ENCODE data around the gene CSF1. TPM values are rescaled to one million over a fixed set of nuclear protein-coding genes. Genes with fewer than 3 reads are reported as not detected.
A peak's percentile ranks its signal among the peaks of the same experiment; 100 is the strongest.

The CSF1 gene
- total RNA-seq, 1 donor from 2014 or later = 16.5 TPM

DNA sequence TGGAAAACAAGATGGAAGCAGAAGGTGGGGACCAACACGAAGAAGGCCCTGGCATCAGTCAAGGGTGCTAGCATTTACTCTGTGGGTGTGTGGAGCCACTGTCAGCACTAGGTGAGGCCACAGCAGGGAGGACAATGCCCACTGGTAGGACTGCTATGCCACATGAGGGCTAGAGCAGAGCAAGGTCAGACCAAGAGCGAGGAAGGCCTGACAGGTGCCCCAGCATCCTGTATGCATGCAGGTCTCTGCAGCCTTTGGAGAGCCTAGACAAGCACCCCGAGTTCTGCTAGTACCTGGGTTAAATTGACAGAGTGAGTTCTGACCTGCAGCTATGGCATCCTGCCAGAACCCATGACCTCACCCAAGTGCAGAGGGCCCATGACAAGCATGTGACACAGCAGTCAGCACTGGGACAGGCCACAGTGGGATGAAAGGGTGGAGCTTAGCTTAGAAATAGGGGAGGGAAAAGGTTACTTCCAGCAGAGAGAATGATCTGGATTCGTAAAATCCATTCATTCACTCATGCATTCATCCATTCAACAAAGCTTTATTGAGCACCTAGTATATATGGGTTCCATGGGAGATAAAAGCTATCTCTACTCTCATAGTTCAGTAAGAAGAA, 9.0 kb upstream of the CSF1 start:
- no peak for DNase-seq

DNA sequence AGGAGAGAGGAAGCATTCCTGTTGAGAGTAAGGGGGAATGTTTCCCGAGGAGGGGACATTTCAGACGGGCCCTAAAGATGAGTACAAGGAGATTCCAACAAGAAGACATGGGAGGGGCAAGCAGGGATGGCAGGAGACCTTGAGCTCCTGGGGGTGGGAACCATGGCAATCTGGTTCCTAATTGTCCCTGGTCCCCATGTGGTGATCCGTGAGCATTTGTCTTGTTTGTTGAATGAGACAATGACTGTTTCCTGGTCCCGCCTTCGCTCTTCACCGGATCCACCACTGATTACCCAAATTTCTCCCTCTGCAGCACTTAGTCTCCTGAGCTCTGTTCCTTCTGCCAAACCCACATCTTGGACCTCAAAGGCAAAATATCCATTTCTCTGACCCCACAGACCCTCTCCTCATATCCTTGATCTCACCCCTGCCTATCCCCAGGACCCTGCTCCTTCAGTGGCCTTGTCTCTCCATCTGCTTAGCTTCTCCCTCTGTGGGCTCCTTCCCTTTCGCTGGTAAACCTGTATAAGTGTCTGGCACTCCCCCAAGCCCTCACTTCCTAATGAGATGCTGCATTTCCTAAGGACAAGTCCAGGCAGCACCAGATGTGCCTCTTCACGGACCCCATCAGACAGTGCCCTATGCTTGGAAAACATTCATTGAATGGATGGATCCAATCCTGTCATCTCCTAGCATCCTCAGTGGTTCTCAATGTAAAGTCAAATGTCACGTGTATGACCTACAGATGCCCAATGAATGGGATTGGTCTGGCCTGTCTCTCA, 8.3 kb upstream of the CSF1 start:
- DNase-seq = no peak

DNA sequence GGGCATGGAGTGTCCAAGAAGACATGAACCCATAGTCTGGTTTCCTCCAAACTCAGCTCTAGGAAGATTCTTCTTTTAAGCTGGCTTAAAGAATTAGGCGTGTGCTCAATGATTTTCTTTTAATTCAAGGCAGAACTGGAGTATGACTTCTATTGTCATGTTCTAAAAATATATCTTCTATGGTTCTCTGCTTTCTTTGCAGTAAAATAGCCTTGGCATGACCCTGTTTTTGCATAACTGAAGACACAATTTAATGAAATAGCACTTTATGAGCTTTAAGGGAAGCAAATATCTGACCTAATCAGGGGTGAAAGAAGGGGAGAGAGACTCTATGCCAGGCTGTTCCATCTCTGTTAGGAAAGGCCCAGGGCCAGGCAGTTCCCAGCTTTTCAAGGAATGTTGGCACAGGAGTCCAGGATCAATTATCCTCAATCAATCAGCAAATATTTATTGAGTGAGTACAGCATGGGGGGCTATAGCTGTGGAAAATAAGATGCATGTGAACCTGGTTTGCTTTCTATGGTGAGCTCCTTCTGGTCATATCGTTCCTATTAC, 7.2 kb upstream of the CSF1 start:
- DNase-seq = no peak

DNA sequence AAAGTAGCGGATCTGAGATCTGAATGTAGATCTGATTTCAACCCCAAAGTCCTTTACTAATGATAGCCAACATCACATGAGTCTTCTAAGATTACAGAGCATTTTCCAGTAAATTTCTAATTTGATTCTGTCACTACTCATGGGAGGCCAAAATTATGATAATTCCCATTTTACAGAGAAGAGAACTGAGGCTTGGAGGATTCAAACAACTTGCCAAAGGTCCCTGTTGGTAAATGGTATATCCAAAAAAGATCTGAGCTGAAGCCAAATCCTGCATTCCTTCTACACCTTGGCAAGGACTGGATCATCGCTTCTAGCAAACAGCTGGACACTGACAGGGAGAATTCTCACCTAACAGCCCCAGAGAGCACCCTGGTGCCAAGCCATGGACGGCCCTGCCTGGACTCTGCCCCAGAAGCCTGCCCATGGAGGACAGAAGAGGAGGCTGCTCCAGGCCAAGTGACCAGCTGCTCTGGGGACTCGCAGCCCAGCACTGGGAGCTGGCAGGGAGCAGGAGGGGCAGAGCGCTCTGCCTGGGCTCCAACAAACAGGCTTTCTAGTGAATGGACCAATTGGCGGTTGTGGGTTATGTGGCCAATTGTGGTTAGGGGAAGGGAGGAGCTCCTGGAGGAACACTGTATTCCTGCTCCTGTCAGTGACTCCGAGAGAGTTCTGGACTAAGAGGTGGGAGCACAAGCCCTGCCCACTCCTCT, 6.4 kb upstream of the CSF1 start:
- no peak for DNase-seq

DNA sequence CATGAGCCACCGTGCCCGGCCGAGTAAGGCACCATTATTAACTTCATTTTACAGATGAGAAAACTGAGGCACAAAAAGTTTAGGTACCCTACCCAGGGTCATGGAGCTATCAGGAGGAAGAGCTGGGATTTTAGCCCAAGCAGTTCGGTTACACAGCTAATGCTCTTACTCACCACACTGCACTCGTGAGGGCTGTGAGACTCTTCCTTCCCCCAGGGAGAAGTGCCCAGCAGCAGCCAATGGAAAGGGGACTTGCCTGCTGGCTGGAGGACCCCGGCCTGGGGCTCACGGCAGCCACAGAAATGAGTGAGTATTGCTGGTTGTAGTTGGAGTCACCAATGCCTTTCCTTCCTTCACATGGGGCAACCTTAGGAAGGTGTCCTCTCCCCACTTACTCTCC, 5.2 kb upstream of the CSF1 start:
- DNase-seq = no peak

DNA sequence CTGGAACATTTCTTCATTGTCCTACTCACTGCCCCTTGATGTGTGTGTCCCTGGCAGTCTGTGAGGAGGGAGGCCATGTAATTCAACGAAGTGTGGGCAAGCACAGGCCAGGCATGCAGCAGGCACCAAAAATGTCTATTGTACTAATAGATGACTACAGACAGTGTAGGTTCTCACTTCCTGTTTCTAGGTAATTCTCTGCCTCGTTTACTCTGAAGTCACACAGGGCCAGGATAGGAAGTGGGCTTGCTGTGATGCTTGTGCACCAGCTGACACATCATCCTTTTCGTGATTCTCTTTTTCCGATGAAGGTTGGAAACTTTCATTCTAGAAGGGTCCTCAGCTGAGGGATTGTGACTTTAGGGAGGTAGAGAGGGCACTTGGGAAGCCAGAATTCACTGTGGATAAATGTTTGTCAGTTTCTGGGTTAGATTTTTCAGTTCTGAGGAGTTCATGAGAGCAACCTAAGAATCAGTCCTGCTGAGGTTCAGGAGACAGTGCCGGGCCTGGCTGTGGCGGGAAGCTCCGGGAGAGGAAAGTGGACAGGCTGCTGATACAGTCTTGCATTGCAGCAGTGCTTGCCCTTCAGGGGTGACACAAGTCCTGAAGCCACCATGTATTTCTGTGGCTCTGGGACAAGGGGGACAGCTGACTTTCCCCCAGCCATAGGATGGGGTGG, 4.3 kb upstream of the CSF1 start:
- no peak for DNase-seq

DNA sequence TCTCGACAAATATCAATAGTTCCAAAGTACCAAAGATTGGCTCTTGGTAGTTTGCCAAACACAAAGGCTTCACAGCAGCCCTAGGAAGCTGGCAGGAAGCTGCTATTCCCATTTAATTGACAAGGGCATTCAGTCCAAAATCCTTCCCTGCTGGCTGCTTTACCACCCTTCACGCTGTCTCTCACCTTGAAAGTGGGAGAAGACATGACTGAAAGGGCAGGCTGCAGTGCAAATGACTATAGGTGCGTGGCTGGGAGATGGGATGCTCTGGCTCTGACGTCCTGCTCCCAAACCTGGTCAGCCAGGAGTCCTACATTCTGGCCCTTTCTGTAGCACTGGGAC, 3.8 kb upstream of the CSF1 start:
- DNase-seq = no peak

DNA sequence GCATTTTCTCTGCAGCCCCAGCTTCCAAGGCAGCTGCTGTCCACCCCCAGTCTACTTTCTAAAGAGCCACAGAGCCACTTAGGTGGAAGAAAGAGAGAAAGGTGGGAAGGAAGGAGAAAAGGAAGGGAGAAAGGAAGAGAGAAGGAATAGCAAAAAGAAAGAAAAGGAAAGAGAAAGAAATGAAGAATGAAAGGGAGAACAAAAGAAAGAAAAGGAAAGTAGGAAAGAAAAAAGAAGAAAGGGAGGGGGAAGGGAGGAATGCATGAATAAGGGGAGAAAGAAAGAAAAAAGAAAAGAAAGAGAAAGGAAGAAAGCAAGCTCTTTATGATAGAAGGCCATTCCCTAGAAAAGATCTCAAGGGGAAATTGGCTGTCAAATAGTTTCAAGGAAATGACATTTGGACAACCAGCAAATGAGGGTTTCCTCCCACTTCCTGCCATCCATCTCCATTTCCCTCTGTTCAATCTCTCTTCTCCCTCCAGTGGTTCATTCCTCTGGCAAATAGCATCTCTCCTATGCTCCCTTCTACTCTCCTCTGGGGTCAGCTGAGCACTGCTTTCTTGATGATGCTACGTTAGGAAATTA, 3.4 kb upstream of the CSF1 start:
- DNase-seq = no peak

DNA sequence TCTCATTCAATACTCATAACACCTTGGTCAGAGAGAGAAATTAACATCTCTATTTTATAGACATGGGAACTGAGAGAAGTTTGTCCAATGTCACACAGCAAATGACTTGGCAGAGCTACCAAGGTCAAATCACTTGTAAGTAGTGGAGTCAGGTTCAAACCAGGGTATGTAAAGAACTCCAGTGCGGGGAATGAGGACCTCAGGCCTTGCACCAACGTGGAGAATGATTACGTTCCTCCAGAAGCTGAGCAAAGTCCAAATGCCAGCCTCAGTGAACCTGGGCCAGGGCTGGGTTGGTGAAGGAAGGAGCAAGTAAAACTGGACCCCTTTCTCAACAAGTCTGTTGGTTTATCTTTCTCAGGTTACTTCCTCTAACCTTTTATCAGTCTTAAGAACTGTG, 1.8 kb upstream of the CSF1 start:
- no peak for DNase-seq

DNA sequence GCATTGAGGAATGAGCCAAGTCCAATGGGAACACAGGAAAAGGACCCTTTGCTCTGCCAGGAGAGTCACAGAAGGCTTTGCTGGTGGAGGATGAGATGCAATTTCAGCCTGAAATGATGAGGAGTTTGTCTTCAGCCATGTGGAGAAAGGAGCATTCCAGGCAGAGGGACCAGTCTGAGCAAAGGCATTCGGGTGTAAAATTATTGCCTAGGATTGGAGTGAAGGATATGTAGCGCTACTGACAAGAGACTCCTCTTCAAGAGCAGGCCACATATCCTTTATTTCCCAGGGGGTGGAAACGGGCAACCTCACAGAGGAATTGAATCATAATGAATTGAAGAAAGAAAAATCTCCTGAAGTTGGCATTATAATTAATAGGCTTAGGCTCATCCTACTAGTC, 1.1 kb upstream of the CSF1 start:
- DNase-seq = no peak

DNA sequence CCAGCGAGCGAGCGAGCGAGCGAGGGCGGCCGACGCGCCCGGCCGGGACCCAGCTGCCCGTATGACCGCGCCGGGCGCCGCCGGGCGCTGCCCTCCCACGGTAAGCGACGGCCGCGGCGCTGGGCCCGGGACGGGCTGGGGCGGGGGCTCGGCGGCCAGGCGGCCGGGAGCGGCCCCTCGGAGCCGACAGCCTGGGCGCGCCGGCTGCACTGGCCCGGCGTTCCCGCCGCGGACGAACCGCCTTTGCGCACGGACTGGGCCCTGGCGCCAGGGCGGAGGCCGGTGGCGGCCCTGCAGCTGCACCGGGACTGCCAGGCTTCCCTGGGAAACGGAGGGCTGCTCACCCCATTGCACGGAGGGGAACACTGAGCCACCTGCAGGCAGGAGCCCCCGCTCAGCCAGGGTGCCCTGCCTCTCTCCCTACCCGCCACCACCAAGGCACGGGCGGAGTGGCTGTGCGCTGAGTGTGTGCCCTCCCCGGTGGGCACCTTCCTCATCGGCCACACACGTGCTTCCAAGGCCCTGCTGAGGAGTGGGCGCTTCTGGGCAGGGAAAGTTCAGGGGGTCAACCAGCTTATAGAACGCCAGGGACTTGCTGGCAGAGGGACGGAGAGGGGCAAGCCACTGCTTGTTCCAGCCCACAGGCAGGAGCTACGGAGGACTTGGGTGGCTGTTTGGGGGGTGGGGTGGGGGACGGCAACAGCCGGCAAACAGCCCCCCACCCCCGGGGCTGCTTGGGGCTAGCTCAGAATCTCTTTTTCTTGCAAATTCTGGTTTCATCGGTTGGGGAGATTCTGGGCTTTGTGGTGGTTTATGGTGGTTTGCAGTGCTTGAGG, 532 bp downstream of the CSF1 start:
- DNase-seq = no peak

DNA sequence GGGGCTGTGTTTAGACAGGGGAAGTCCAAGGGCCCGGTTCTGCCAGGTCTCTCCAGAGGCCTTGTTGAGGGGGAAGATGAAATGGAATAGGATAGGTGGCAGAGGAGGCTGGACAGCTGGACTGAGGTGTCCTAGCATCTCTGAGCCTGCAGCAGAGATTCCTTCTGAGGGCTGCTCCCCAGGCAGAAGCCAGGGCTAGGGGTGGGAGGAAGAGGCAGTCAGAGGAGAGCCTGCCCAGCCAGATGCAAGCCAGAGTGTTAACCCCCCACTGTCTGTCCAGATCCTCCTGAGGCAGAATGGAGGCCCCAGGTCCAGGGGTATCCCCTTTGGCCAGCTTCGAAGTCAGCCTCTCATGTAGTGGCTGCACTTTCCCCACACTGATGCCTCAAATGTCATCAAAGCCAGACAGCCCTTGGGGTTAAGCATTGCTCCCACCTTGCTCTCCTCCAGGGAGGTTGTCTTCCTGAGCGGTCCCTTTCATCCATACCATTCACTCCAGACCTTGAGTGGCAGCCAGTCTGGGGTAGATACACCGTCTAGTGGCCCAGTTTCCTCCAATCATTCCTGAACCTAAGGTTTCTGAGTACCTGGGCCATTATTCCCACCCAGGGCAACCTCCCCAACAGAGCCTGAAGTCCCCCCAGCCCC, 1.7 kb downstream of the CSF1 start:
- DNase-seq = no peak

DNA sequence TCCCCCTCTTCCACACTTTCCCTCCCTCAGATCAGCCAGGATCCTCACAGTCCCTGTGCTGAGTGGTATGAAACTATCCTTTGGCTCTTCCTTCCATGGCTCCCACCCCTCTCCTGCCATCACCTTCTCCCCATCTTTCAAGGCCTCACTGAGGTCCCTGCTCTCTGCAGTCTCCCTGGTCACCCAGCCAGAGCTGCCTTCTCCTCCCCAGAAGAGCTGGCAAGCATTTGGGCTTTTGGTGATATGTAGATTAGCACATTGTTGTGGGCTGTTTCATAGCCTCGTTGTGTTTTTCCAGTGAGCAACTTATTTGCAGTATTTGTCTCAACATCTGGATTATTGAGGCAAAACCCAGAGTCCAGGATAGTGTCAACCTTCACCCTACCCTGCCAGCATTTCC, 2.2 kb downstream of the CSF1 start:
- DNase-seq = no peak

DNA sequence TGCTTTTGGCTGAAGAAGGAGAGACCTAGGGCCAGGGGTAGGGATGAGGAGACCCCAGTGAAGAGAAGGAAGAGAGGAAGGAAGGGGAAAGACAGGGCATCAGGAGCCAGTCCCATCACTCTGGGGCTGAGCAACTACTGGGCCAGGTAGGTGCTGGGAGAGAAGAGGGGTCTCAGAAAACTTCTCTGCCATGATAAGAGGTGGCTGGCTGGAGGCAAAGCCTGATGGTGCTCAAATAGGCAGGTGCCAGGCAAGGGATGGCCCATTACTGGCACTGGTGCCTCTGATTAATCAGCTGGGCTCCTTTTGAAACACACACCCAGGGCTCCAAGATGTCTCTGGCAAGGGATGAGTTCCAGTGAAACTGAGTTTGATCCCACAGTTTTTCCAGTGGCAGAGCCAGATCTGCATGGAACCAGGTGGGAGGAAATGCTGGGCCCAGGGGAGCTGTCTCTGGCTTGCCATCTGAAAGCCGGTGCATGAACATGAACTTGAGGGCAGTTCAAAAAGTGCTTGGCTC, 2.8 kb downstream of the CSF1 start:
- no peak for DNase-seq

DNA sequence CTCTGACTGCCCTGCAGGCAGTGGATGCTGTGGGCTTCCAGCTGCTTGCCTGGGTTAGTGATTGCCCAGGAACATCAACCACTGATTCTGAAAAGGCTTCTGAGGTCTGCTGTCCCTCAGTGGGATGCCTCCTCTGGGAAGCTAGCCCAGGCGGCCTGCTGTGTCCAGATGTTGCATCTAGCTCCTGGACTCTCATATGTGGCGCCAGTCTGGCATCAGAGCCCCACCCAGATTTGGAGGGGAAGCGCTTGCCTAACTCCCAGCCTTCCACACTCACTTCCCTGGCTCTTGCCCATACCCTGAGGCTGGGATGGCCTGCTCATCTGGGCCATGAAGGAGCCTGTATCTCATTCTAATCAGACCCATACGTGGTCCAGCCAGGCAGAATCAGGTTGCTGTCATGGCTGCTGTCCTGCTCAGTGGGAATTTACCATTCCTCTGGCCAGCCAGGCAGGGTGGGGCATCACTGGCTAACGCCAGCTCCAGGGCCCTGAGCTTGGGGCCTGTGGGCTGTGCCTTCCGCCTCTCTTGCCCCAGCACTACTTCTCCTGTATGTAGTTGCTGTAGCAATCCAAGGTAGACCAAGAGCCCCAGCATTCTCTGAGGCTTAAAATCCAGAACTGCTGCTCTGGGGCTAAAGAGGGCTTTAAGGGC, 4.1 kb downstream of the CSF1 start:
- DNase-seq = peak; percentile 33

DNA sequence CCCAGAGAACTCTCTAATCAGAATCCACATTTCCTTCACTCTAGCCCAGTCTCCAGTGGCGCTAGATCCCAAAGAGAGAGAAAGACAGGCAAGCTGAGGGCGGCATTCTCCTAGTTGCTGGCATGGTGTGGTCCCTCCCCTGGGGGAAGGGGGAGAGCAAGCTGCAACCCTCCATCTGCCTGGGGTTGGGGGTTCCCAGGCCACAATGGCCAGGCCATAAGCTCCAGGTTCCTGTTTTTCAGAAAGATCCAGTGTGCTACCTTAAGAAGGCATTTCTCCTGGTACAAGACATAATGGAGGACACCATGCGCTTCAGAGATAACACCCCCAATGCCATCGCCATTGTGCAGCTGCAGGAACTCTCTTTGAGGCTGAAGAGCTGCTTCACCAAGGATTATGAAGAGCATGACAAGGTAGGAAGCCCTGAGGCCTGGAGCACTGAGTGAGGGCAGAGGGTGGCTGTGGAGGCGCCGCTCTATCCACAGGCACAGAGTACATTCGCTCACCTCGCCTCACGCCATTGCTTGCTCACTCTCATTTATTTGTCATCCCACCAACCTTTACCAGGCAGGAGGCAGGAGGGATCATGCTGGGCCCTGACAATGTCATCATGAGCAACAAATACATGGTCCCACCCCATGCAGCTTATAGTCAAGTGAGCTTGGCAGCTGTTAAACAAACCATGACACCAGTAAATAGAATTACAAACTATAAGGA, 6.6 kb downstream of the CSF1 start:
- DNase-seq = no peak

DNA sequence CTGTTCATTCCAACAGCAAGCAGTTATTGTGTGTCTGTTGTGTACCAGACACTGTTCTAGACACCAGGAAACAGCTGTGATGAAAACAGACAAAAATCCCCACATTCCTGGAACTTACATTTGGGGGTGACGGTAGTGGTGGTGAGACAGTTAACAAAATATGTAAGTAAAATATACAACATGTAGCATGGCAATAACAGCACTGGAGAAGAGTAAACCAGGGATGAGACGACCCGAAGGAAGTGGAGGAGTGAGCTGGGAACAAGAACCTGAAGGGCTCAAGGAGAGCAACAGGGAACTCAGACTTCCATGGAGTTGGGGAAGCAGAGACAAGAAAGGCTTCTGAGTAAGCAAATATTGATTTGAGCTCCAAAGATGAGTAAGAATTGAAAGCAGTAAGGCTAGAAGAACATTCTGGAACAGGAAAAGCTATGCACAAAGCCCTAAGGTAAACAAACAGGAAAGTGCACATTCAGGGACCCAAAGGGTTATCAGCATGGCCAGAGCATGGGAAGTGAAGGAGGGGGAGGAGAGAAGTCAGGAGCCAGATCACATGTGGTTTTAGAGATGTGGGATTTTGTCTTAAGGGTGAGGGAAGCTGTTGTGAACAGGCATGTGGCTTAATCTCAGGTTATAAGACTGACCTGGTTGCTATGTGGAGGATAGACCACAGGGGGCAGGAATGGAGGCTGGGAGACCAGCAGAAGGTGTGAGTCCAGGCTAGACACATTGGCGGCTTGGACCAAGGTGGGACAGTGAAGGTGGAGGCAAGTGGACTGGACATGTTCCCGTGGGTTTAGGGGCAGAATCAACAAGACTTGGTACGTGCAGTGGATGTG, 7.3 kb downstream of the CSF1 start:
- no peak for DNase-seq

DNA sequence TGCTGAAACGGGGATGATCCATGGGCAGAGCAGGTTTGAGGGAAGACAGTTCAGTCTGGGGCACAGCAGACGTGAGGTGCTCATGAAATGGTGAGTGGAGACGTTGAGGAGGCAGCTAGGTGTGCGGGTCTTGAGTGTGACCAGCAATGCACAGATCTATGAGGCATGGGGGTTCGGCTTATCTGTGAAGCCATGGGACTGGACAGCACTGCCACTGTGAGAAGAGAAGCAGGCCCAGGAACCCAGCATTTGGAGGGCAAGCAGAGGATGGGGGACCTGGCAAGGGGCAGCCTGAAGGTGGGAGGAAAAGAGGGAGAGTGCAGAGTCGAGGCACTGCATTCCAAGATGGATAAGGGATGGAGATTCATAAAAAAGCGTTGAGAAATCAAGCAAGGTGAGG, 8.0 kb downstream of the CSF1 start:
- DNase-seq = no peak

DNA sequence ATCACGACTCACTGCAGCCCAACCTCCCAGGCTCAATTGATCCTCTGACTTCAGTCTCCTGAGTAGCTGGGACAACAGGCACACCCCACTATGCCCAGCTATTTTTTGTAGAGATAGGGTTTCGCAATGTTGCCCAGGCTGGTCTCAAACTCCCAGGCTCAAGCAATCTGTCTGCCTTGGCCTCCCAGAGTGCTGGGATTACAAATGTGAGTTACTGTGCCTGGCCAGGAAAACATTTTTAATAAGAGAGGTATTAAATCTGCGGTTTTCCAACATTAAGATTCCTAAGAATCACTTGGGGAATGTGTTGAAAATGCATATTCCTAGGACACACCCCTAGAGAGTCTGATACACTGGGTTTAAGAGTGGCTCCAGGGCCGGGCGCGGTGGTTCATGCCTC, 8.7 kb downstream of the CSF1 start:
- no peak for DNase-seq

Measured in tongue (tissue), 2 donors.